GM21717 (cell line): ENCODE results near the gene PCGF1.
"Not testable (repeated sequence)": the region's sequence is repeated elsewhere in the genome, so short reads cannot be mapped to it uniquely, and the experiment has no call there.

Source experiments
- ATAC-seq: cut with Tn5 transposase; IDR thresholded peaks from one replicate; pipeline ENCODE4 v1.9.1; 2021; ENCODE audit warnings: mild to moderate bottlenecking, moderate library complexity; ENCODE audit not compliant: unreplicated experiment

Gene PCGF1

GRCh38 chr2:74499940-74500577 is 7.4 kb downstream of the PCGF1 start:
- no peak for ATAC-seq

GRCh38 chr2:74499267-74499939 is 8.1 kb downstream of the PCGF1 start, which contains the start of gene LBX2:
Gene LBX2 (minus strand): TSS chr2:74499603. CDS start chr2:74499537, 66 bp downstream.
- no peak for ATAC-seq

- no peak for ATAC-seq
Measured at GRCh38 chr2:74498500-74499266, 8.8 kb downstream of the PCGF1 start.

- no peak for ATAC-seq
Measured at GRCh38 chr2:74497777-74498499, 9.6 kb downstream of the PCGF1 start.

GRCh38 chr2:74496997-74497776 is 10.3 kb downstream of the PCGF1 start:
- no peak for ATAC-seq

- no peak for ATAC-seq
Measured at GRCh38 chr2:74495440-74495839, 12.1 kb downstream of the PCGF1 start.

- no peak for ATAC-seq
Measured at GRCh38 chr2:74493546-74493945, 13.9 kb downstream of the PCGF1 start.

GRCh38 chr2:74491648-74492544 is 15.6 kb downstream of the PCGF1 start:
- no peak for ATAC-seq

GRCh38 chr2:74489906-74490305 is 17.6 kb downstream of the PCGF1 start:
- ATAC-seq: no peak

GRCh38 chr2:74488643-74489481 is 18.6 kb downstream of the PCGF1 start:
- no peak for ATAC-seq

- ATAC-seq: no peak
Measured at GRCh38 chr2:74486141-74486540, 21.4 kb downstream of the PCGF1 start.

GRCh38 chr2:74483675-74484164 is 23.8 kb downstream of the PCGF1 start:
- ATAC-seq: not testable (repeated sequence)

- peak; percentile 88 for ATAC-seq
Measured at GRCh38 chr2:74482801-74483674, 24.5 kb downstream of the PCGF1 start, which contains the start of the genes CCDC142 and TTC31. Gene CCDC142 (minus strand): TSS chr2:74482998. CDS start chr2:74482837, 161 bp downstream. Gene TTC31 (plus strand): TSS chr2:74483081. CDS start chr2:74483096, 15 bp downstream.

- ATAC-seq: peak; percentile 36
Measured at GRCh38 chr2:74481961-74482800, 25.3 kb downstream of the PCGF1 start.

GRCh38 chr2:74481431-74481830 is 26.1 kb downstream of the PCGF1 start:
- ATAC-seq: no peak

GRCh38 chr2:74474899-74475298 is 32.6 kb downstream of the PCGF1 start:
- ATAC-seq: no peak
